ENCODE measurements around the gene FBXO2.

- TF ChIP-seq CSRNP3 (CRISPR knock-in tag; IDR thresholded peaks at IDR 0.05) (no peak), POU6F1 (CRISPR knock-in tag; IDR thresholded peaks at IDR 0.05; ENCODE audit: borderline replicate concordance, low read depth) (no peak), ARNTL (CRISPR knock-in tag; IDR thresholded peaks at IDR 0.05; ENCODE audit: borderline replicate concordance, low read depth) (no peak), OSR1 (CRISPR knock-in tag; IDR thresholded peaks at IDR 0.05) (no peak), PATZ1 (CRISPR knock-in tag; IDR thresholded peaks at IDR 0.05; ENCODE audit: borderline replicate concordance) (no peak), ZNF565 (CRISPR knock-in tag; conservative IDR thresholded peaks at IDR 0.05; ENCODE audit: low read depth) (no peak), CREB5 (CRISPR knock-in tag; IDR thresholded peaks at IDR 0.05; ENCODE audit: low read depth) (no peak), ZNF70 (CRISPR knock-in tag; IDR thresholded peaks at IDR 0.05) (no peak), ZFP3 (CRISPR knock-in tag; IDR thresholded peaks at IDR 0.05) (no peak), ZFP30 (CRISPR knock-in tag; IDR thresholded peaks at IDR 0.05) (no peak), PPARA (CRISPR knock-in tag; IDR thresholded peaks at IDR 0.05; ENCODE audit: borderline replicate concordance) (no peak), TOX (CRISPR knock-in tag; IDR thresholded peaks at IDR 0.05; ENCODE audit: borderline replicate concordance) (no peak), CSDC2 (CRISPR knock-in tag; IDR thresholded peaks at IDR 0.05) (no peak)
Measured at GRCh38 chr1:11684070-11684469, 29.8 kb upstream of the FBXO2 start.
